Astrocyte of the cerebellum (primary cell): ENCODE results near the gene C2CD4B.

Experiments
- DNase-seq: peaks from one replicate; pipeline ENCODE4 v3.0.0-alpha.2; 2011; ENCODE audit warnings: low read depth
- H3K4me3 ChIP-seq: 2 replicates; pipeline ENCODE4 v1.5.1; 2011; ENCODE audit warnings: mild to moderate bottlenecking, low read depth, low read length, moderate library complexity
- in situ Hi-C: cut with HindIII; loops from 2 replicates; pipeline ENCODE4 v1.10.0; 2017; ENCODE audit warnings: low sequenced_read_pairs
- TF ChIP-seq, protein P1 (sequence below): IDR thresholded peaks from 2 replicates; pipeline ENCODE4 v1.5.1; 2012; ENCODE audit warnings: low read length, low read depth, moderate library complexity, mild to moderate bottlenecking; ENCODE audit errors: missing control alignments

The C2CD4B gene, protein sequence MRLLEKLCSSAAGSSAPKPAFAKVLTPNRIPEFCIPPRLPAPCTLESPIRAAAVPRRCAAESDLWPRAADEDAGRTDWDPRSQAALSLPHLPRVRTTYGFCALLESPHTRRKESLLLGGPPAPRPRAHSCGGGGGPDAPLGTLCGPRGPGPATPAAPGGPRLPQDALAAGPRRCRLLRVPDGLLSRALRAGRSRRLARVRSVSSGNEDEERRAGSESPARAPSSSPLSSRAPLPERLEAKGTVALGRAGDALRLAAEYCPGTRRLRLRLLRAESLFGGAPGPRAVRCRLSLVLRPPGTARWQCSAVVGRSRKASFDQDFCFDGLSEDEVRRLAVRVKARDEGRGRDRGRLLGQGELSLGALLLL

DNA sequence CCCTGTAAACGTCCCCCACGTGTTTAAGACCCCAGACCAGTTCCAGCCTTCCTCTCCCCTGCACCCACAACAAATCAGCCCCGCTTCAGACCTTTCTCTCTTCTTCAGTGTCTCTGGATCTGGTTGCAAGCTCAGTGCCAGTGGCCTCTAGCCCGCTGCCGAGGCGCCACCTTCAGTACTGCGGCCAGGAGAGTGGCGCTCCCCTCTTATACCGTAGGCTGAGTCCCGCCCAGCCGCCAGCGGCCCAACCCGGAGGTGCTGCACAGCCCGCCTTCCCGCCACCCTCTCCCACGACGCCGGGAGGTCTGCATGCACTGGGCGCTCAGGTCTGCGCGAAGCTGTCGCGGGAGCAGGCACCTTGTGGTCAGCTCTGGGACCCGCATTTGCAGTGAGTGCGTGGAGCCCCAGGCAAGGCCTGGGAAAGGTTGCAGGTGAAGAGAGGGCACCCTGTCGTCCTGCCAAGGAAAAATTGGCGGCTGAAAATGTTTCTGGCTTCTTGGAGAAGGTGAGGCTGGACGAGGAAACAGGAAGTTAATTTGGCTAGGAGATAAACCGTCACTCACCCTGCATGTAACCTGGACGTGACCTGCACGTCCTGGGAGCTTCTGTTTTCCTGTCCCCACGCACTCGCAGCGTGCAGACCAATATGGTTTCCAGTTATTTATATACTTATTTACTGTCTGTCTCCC lies at the start of gene C2CD4B:
Gene C2CD4B, minus strand, starts transcription at position 182 of the 689 bp plus-strand sequence. CDS start 301 bp downstream, outside the sequence.
- in situ Hi-C loops: no loop called here
- TF ChIP-seq, protein P1, sequence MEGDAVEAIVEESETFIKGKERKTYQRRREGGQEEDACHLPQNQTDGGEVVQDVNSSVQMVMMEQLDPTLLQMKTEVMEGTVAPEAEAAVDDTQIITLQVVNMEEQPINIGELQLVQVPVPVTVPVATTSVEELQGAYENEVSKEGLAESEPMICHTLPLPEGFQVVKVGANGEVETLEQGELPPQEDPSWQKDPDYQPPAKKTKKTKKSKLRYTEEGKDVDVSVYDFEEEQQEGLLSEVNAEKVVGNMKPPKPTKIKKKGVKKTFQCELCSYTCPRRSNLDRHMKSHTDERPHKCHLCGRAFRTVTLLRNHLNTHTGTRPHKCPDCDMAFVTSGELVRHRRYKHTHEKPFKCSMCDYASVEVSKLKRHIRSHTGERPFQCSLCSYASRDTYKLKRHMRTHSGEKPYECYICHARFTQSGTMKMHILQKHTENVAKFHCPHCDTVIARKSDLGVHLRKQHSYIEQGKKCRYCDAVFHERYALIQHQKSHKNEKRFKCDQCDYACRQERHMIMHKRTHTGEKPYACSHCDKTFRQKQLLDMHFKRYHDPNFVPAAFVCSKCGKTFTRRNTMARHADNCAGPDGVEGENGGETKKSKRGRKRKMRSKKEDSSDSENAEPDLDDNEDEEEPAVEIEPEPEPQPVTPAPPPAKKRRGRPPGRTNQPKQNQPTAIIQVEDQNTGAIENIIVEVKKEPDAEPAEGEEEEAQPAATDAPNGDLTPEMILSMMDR: no peak
- peak within 1 kb of the TSS; percentile 20 for H3K4me3 ChIP-seq
- no peak for DNase-seq

DNA sequence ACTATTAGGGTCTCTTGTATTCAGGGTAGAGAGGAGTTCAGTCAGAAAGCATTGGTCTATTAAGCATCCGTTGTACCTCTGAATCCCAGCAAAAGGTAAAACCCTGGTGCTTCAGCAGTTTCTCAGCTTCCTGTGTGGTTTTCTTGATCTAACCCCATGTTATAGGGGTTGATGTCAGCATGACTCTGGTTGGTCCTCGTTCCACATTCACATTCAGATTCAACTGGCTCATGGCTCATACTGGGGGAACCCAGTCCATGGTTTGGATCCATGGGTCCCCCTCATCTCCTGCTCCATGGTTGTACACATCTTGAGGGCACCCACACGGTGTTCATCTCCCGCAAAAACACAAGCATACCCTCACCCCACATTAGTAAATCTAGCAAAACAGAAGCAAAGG lies 47.7 kb upstream of the C2CD4B start:
- H3K4me3 ChIP-seq: no peak overlapping the region
- TF ChIP-seq, protein P1: no peak
- DNase-seq: no peak
- in situ Hi-C loops: no loop called here

DNA sequence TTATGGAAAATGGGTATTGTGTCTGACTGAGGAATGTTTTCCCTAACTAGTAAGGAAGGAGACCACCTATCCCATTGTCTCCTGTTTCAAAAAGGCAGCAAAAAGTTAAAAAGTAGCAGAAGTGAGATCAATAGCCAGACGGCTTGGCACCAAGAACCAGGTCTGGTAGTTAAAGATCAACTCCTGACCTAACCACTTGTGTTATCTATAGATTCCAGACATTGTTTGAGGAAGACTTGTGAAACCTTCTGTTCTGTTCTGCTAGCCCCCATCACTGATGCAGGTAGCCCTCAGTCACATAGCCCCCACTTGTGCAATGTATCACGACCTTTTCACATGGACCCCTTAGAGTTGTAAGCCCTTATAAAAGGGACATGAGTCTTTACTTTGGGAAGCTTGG lies 46.3 kb upstream of the C2CD4B start:
- TF ChIP-seq, protein P1: no peak
- no peak overlapping the region for H3K4me3 ChIP-seq
- in situ Hi-C loops: no loop called here

DNA sequence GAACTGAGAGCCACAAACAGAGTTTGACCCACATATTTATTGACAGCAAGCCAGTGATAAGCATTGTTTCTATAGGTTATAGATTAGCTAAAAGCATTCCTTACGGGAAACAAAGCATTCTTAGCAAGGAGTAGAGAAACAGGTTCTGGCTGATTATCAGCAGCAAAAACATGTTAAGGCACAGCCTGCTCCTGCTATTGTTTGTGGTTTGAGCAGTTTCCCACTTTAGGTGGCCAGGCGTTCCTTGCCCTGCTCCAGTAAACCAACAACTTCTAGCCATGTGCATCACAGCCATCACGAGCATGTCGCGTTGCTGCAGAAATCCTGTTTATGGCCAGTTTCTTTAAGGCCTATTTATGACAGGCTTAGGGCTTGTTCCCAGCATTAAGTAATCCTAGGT lies 44.7 kb upstream of the C2CD4B start:
- no peak for DNase-seq
- TF ChIP-seq, protein P1: no peak
- H3K4me3 ChIP-seq: no peak overlapping the region
- in situ Hi-C loops: no loop called here

More for the DNA sequence above, 46.3 kb upstream of the C2CD4B start:
- no peak for DNase-seq

DNA sequence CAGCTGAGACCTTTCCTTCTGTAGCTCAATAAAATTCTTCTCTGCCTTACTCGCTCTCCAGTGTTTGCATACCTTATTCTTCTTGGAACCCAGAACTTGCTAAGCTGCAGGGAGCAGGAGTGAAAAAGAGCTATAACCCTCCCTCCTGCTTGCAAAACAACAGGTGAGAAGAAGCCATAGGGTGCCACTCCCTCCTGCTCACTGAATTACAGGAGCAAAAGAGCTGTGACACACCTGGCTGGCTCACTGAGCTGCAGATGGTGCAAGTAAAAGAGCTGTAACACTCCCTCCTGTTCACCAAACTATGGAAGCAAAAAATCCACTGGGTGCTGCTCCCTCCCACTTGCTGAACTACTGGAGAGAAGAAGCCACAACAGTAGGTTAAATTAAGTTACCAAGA lies 44.2 kb upstream of the C2CD4B start:
- no peak for DNase-seq
- in situ Hi-C loops: no loop called here
- TF ChIP-seq, protein P1: no peak
- H3K4me3 ChIP-seq: no peak overlapping the region

DNA sequence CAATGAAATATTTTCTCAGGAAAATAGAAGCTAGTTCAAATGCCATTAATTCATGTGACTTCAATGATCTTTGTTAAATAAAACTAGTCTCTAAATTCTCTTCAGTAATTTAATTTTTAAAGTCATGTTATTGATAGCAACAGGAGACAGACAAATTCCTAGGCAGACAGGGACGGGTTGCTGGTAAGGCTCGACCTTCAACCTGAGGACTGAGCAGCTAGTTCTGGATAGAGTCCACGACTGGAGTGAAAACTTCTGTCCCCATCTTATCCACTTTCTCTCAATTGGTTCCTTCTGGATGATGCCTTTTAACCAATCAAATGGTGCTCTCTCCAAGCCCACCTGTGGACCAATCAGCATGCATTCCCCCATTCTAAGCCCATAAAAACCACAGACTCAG lies 43.8 kb upstream of the C2CD4B start:
- TF ChIP-seq, protein P1: no peak
- in situ Hi-C loops: no loop called here
- no peak for DNase-seq
- no peak overlapping the region for H3K4me3 ChIP-seq
